Measurements from ENCODE around the gene OGA.

The OGA gene

DNA sequence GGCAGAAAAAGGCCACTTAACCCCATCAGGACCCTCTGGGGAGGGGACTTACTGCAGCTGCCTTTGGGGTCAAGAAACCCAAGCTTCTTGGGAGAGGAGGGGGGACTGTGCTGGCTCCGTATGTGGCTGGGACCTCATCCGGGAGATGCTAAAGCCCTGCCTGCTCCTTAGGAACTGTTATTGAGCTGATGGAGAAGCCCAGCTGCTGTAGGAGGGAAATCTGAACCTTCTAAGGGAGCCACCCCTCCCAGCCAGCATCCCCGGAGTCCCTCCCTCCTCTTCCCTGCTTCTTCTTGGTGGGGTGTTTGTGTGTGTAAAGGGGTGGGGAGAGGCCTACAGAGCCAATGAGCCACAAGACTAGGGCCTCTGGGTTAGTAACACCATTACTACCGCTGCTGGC is 17.1 kb upstream of the OGA start:
- DNase-seq (ENCODE audit: low read depth, low spot score) = no peak
- no CpG with 5 or more reads among the region's 4 CpGs for WGBS (ENCODE audit: insufficient coverage, insufficient read length)
- no peak overlapping the region for H3K27ac ChIP-seq (ENCODE audit: low read length)
- H3K9me3 ChIP-seq (ENCODE audit: control insufficient read depth, insufficient read depth, low read length) = no peaks in the 10 kb centered on the region
- H3K27me3 ChIP-seq (ENCODE audit: control insufficient read depth, insufficient read depth, low read length) = no peaks in the 10 kb centered on the region
- no peaks in the 10 kb centered on the region for H3K36me3 ChIP-seq (ENCODE audit: control insufficient read depth, insufficient read depth, low read length)
- H3K4me1 ChIP-seq (ENCODE audit: control insufficient read depth, insufficient read depth, low read length) = peaks cover 1% of the 10 kb centered on the region; the same call in 1 of the 2 replicates
- no peak overlapping the region for H3K4me3 ChIP-seq (ENCODE audit: low read length)

DNA sequence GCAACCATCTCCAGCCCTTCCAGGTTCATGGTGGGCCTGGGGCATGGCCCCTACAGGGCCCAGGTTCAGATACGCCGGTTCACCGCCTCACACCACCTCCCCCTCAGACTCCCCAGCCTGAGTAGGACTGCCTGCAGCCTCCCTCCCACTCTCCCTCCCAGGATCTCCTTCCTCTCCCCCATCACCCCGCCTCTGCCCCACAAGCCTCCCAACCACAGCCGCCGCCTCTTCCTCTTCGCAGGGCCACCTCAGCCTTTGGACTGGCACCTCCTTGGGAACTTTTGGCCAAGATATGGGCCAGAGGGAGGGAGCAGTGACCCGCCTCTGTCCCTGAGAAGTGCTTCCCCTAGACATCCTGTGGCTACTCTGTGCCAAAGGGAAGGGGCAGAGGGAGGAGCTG is 16.1 kb upstream of the OGA start:
- H3K9me3 ChIP-seq (ENCODE audit: control insufficient read depth, insufficient read depth, low read length) = no peaks in the 10 kb centered on the region
- H3K4me1 ChIP-seq (ENCODE audit: control insufficient read depth, insufficient read depth, low read length) = peaks cover 3% of the 10 kb centered on the region; the same call in 1 of the 2 replicates
- H3K27ac ChIP-seq (ENCODE audit: low read length) = no peak overlapping the region
- H3K4me3 ChIP-seq (ENCODE audit: low read length) = no peak overlapping the region
- H3K36me3 ChIP-seq (ENCODE audit: control insufficient read depth, insufficient read depth, low read length) = no peaks in the 10 kb centered on the region
- H3K27me3 ChIP-seq (ENCODE audit: control insufficient read depth, insufficient read depth, low read length) = no peaks in the 10 kb centered on the region
- DNase-seq (ENCODE audit: low read depth, low spot score) = no peak
- WGBS (ENCODE audit: insufficient coverage, insufficient read length) = no CpG with 5 or more reads among the region's 8 CpGs

DNA sequence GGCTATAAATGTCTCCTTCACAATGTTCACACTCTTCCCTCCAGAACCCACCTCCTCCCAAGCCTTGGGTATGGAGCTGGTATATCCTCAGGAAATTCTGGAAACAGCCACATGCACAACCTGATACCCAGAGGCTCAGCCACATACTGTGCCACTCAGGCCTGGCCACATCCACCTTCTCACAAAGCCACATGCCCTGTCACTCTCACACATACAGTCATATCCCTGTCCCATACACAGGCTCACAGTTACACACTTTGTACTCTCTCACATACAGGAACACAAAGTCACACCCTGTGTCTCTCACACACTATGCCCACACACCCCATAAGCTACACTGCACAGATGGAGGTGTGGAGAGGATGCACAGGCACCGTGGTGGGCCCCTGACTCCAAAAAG is 15.2 kb upstream of the OGA start:
- H3K27ac ChIP-seq (ENCODE audit: low read length) = no peak overlapping the region
- no CpG with 5 or more reads among the region's 1 CpG for WGBS (ENCODE audit: insufficient coverage, insufficient read length)
- peaks cover 2% of the 10 kb centered on the region; the same call in 1 of the 2 replicates for H3K4me1 ChIP-seq (ENCODE audit: control insufficient read depth, insufficient read depth, low read length)

DNA sequence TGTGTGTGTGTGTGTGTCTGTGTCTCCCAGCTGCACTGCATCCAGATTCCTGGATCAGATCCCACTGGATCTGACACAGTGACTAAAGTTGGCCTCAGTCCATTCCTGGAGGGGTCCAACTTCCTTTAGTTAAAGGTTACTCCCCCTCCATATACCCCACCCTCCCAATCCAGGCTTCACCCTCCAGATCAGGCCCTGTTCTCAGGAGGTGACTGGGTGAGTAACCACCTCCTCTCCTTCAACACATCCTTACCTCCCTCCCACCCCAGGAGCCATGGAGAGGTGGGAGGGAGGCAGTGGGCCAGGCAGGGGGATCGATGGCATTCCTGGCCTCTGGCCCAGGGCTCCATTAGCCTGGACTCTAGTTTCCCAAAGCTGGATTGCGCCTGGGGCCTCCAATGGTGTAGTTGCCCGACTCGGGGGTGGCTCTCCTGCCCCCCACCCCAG is 14.1 kb upstream of the OGA start:
- no peaks in the 10 kb centered on the region for H3K27me3 ChIP-seq (ENCODE audit: control insufficient read depth, insufficient read depth, low read length)
- WGBS (ENCODE audit: insufficient coverage, insufficient read length) = no CpG with 5 or more reads among the region's 4 CpGs
- no peaks in the 10 kb centered on the region for H3K36me3 ChIP-seq (ENCODE audit: control insufficient read depth, insufficient read depth, low read length)
- H3K4me3 ChIP-seq (ENCODE audit: low read length) = no peak overlapping the region
- H3K9me3 ChIP-seq (ENCODE audit: control insufficient read depth, insufficient read depth, low read length) = no peaks in the 10 kb centered on the region
- no peak overlapping the region for H3K27ac ChIP-seq (ENCODE audit: low read length)
- H3K4me1 ChIP-seq (ENCODE audit: control insufficient read depth, insufficient read depth, low read length) = peaks cover 2% of the 10 kb centered on the region; the same call in 1 of the 2 replicates
- no peak for DNase-seq (ENCODE audit: low read depth, low spot score)

More for the DNA sequence above, 15.2 kb upstream of the OGA start:
- Histone ChIP-seq H3K36me3 (ENCODE audit: control insufficient read depth, insufficient read depth, low read length) (no peaks in the 10 kb centered on the region), H3K4me3 (ENCODE audit: low read length) (no peak overlapping the region), H3K27me3 (ENCODE audit: control insufficient read depth, insufficient read depth, low read length) (no peaks in the 10 kb centered on the region), H3K9me3 (ENCODE audit: control insufficient read depth, insufficient read depth, low read length) (no peaks in the 10 kb centered on the region)
- DNase-seq (ENCODE audit: low read depth, low spot score) = no peak

DNA sequence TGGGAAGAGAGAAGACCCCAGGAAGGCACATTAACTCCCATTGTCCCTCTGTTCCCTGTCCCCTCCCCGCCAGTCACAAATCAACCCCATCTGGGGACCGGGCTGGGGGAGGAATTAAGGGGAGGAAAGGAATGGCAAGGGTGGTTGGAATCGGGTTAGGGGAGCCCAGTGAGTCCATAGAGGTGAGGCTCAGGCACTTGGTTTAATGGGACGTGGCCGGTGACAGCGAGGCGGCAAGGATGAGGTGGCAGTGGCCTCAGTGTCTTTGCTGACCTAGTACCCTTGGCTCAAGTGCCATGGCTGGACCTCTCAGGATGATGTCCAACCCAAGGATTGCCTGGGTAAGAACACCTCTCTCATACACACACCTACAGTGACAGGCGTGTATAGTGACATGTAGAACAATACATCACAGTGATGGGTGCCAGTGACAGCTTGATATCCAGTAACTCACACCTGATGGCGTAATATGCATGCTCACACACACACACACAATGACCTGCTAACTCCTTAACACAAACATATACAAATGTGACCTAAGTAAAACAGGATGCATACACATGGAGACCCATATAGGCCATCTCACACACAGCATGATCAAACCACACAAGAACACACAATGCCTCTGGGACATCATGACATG is 13.0 kb upstream of the OGA start:
- H3K27me3 ChIP-seq (ENCODE audit: control insufficient read depth, insufficient read depth, low read length) = no peaks in the 10 kb centered on the region
- H3K4me3 ChIP-seq (ENCODE audit: low read length) = peak overlapping the region; percentile 36; the same call in 1 of the 2 replicates
- no peaks in the 10 kb centered on the region for H3K9me3 ChIP-seq (ENCODE audit: control insufficient read depth, insufficient read depth, low read length)
- WGBS (ENCODE audit: insufficient coverage, insufficient read length) = no CpG with 5 or more reads among the region's 9 CpGs
- H3K27ac ChIP-seq (ENCODE audit: low read length) = no peak overlapping the region
- H3K4me1 ChIP-seq (ENCODE audit: control insufficient read depth, insufficient read depth, low read length) = peaks cover 2% of the 10 kb centered on the region; the same call in 1 of the 2 replicates
- DNase-seq (ENCODE audit: low read depth, low spot score) = no peak
- no peaks in the 10 kb centered on the region for H3K36me3 ChIP-seq (ENCODE audit: control insufficient read depth, insufficient read depth, low read length)

GRCh38 chr10:101830322-101831168 is 12.3 kb upstream of the OGA start:
- no peaks in the 10 kb centered on the region for H3K27me3 ChIP-seq (ENCODE audit: control insufficient read depth, insufficient read depth, low read length)
- no peak overlapping the region for H3K27ac ChIP-seq (ENCODE audit: low read length)
- H3K9me3 ChIP-seq (ENCODE audit: control insufficient read depth, insufficient read depth, low read length) = no peaks in the 10 kb centered on the region
- H3K4me1 ChIP-seq (ENCODE audit: control insufficient read depth, insufficient read depth, low read length) = peaks cover 2% of the 10 kb centered on the region; the same call in 1 of the 2 replicates
- WGBS (ENCODE audit: insufficient coverage, insufficient read length) = no CpG with 5 or more reads among the region's 56 CpGs
- DNase-seq (ENCODE audit: low read depth, low spot score) = peak; percentile 60
- H3K36me3 ChIP-seq (ENCODE audit: control insufficient read depth, insufficient read depth, low read length) = no peaks in the 10 kb centered on the region
- peak overlapping the region; percentile 36; the same call in 1 of the 2 replicates for H3K4me3 ChIP-seq (ENCODE audit: low read length)

- no CpG with 5 or more reads among the region's 31 CpGs for WGBS (ENCODE audit: insufficient coverage, insufficient read length)
- H3K4me3 ChIP-seq (ENCODE audit: low read length) = peak overlapping the region; percentile 36; the same call in 1 of the 2 replicates
- no peaks in the 10 kb centered on the region for H3K36me3 ChIP-seq (ENCODE audit: control insufficient read depth, insufficient read depth, low read length)
- H3K4me1 ChIP-seq (ENCODE audit: control insufficient read depth, insufficient read depth, low read length) = peaks cover 2% of the 10 kb centered on the region; the same call in 1 of the 2 replicates
- H3K27ac ChIP-seq (ENCODE audit: low read length) = no peak overlapping the region
- peak; percentile 37 for DNase-seq (ENCODE audit: low read depth, low spot score)
- no peaks in the 10 kb centered on the region for H3K27me3 ChIP-seq (ENCODE audit: control insufficient read depth, insufficient read depth, low read length)
- no peaks in the 10 kb centered on the region for H3K9me3 ChIP-seq (ENCODE audit: control insufficient read depth, insufficient read depth, low read length)
Measured at GRCh38 chr10:101829561-101830315, 11.5 kb upstream of the OGA start.

DNA sequence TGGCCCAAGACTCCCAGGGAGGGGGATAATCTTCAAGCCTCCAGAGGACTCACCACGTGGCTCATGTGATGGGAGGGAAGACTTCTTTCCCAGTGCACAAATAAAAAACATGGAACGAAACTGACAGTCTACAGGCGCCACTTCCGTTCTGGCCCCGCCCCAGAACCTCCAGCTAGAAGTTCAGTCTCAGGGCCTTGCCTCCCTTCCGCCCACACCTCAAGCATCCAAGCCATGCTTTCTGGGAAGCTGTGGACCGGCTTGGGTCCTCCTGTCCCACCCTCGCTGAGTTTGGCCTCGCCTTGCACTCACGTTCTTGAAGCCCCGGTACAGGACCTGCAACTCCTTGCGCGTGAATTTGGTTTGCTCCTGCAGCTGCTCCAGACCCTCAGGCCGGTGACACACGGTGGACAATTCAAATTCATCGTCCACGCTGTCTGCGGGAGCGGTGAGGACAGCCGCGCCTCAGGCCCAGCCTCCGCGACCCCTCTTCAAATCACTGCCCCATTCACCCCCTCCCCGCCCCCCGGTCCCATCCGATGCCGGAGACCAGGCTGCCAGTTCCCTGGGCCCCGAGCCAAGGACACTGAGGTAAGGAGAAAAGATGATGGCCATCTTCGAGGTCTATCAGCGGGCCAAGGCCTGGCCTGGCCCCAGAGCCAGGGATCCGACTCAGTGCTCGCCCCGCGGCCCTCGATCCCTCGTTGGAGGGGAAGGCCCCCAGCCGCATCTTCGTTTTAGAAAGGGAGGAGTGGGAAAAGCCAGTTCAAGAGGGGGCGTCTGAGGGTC is 10.7 kb upstream of the OGA start:
- no peak for DNase-seq (ENCODE audit: low read depth, low spot score)
- H3K9me3 ChIP-seq (ENCODE audit: control insufficient read depth, insufficient read depth, low read length) = no peaks in the 10 kb centered on the region
- peak overlapping the region; percentile 8; the same call in 1 of the 2 replicates for H3K4me3 ChIP-seq (ENCODE audit: low read length)
- no peaks in the 10 kb centered on the region for H3K36me3 ChIP-seq (ENCODE audit: control insufficient read depth, insufficient read depth, low read length)
- H3K27ac ChIP-seq (ENCODE audit: low read length) = no peak overlapping the region
- H3K4me1 ChIP-seq (ENCODE audit: control insufficient read depth, insufficient read depth, low read length) = peaks cover 2% of the 10 kb centered on the region; the same call in 1 of the 2 replicates
- no peaks in the 10 kb centered on the region for H3K27me3 ChIP-seq (ENCODE audit: control insufficient read depth, insufficient read depth, low read length)
- no CpG with 5 or more reads among the region's 39 CpGs for WGBS (ENCODE audit: insufficient coverage, insufficient read length)

DNA sequence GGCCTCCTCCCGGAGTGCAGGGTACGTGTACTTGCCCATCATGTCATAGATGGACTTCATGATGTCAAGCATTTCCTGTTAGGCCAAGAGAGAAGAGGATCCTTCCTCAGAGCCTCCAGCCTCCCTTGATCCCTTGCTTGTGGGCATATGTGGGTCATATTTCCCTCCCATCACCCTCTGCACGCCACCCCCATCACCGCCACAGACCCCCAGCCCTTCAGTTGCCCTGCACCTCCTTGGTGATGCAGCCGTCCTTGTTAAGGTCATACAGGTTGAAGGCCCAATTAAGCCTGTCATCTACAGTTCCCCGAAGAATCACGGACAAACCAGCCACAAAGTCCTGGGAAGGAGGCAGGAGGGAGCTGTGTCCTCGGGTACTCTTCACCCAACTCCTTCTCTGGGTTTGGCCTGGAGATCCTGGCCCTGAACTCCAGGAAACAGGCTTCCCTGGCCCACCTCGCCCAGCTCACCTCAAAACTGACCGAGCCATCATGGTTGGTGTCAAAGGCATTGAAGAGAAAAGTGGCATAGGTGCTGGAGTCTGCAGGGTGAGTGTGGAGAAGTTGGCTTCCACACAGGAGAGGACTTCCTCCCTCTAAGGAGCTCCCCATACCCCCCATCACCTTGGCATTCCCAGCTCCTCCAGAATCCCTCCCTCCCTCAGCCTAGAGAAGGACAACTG is 9.8 kb upstream of the OGA start:
- Histone ChIP-seq H3K27ac (ENCODE audit: low read length) (no peak overlapping the region), H3K36me3 (ENCODE audit: control insufficient read depth, insufficient read depth, low read length) (no peaks in the 10 kb centered on the region), H3K9me3 (ENCODE audit: control insufficient read depth, insufficient read depth, low read length) (no peaks in the 10 kb centered on the region), H3K4me1 (ENCODE audit: control insufficient read depth, insufficient read depth, low read length) (peaks cover 2% of the 10 kb centered on the region; the same call in 1 of the 2 replicates), H3K4me3 (ENCODE audit: low read length) (no peak overlapping the region), H3K27me3 (ENCODE audit: control insufficient read depth, insufficient read depth, low read length) (no peaks in the 10 kb centered on the region)
- no peak for DNase-seq (ENCODE audit: low read depth, low spot score)
- no CpG with 5 or more reads among the region's 10 CpGs for WGBS (ENCODE audit: insufficient coverage, insufficient read length)

Measured in iPS DF 6.9 (cell line).